ENCODE data around the gene GBGT1. TPM values are rescaled to one million over a fixed set of nuclear protein-coding genes. Genes with fewer than 3 reads are reported as not detected.

GBGT1 gene
- total RNA-seq, 1 donor, result 54.9 TPM

GRCh38 chr9:133166392-133166791 lies 2.7 kb upstream of the GBGT1 start:
- DNase-seq (ENCODE audit: low read depth in 2 of 3, low spot score in 2 of 3), result no peak

GRCh38 chr9:133165452-133165730 lies 1.7 kb upstream of the GBGT1 start:
- DNase-seq (ENCODE audit: low read depth in 2 of 3, low spot score in 2 of 3), result no peak

GRCh38 chr9:133164191-133164590 lies 477 bp upstream of the GBGT1 start:
- DNase-seq (ENCODE audit: low read depth in 2 of 3, low spot score in 2 of 3), result no peak

GRCh38 chr9:133162861-133163503 lies 732 bp downstream of the GBGT1 start:
- DNase-seq (ENCODE audit: low read depth in 2 of 3, low spot score in 2 of 3), result no peak

GRCh38 chr9:133161547-133161950 lies 2.2 kb downstream of the GBGT1 start:
- DNase-seq (ENCODE audit: low read depth in 2 of 3, low spot score in 2 of 3), result no peak

GRCh38 chr9:133160742-133161546 lies 2.8 kb downstream of the GBGT1 start:
- DNase-seq (ENCODE audit: low read depth in 2 of 3, low spot score in 2 of 3), result peak in 1 of 3 donors; percentile 60

- DNase-seq (ENCODE audit: low read depth in 2 of 3, low spot score in 2 of 3), result no peak
These were observed 5.0 kb downstream of the GBGT1 start for GRCh38 chr9:133158695-133159094.

- no peak for DNase-seq (ENCODE audit: low read depth in 2 of 3, low spot score in 2 of 3)
These were observed 8.6 kb downstream of the GBGT1 start for GRCh38 chr9:133155156-133155555.

GRCh38 chr9:133154097-133154989 lies 9.4 kb downstream of the GBGT1 start:
- DNase-seq (ENCODE audit: low read depth in 2 of 3, low spot score in 2 of 3), result no peak

GRCh38 chr9:133153227-133154096 lies 10.3 kb downstream of the GBGT1 start:
- no peak for DNase-seq (ENCODE audit: low read depth in 2 of 3, low spot score in 2 of 3)

GRCh38 chr9:133151601-133152525 lies 11.9 kb downstream of the GBGT1 start:
- no peak for DNase-seq (ENCODE audit: low read depth in 2 of 3, low spot score in 2 of 3)

- no peak for DNase-seq (ENCODE audit: low read depth in 2 of 3, low spot score in 2 of 3)
These were observed 12.7 kb downstream of the GBGT1 start for GRCh38 chr9:133151041-133151440.

- DNase-seq (ENCODE audit: low read depth in 2 of 3, low spot score in 2 of 3), result peak; percentile 82 to 94 (median 91)
These were observed 14.3 kb downstream of the GBGT1 start for GRCh38 chr9:133149130-133150015.

GRCh38 chr9:133148199-133149129 lies 15.2 kb downstream of the GBGT1 start:
- peak in 2 of 3 donors; percentile 56 to 77 for DNase-seq (ENCODE audit: low read depth in 2 of 3, low spot score in 2 of 3)

- peak; percentile 69 to 77 (median 74) for DNase-seq (ENCODE audit: low read depth in 2 of 3, low spot score in 2 of 3)
These were observed 16.1 kb downstream of the GBGT1 start for GRCh38 chr9:133147412-133148198.

- no peak for DNase-seq (ENCODE audit: low read depth in 2 of 3, low spot score in 2 of 3)
These were observed 16.8 kb downstream of the GBGT1 start for GRCh38 chr9:133146746-133147411.
